Liver (tissue), 9 donors: ENCODE data around the gene GLB1L2. TPM values are rescaled to one million over a fixed set of nuclear protein-coding genes. Genes with fewer than 3 reads are reported as not detected.

Experiments used
- DNase-seq: peaks from one replicate; pipeline ENCODE4 v3.0.0-alpha.2; 2017; ENCODE audit warnings: low spot score
- H3K27ac ChIP-seq, 2 donors: one replicate each; pipeline ENCODE4 v1.7.0; 2013; ENCODE audit warnings: inconsistent platforms in 2 of 2, low read length in 2 of 2, control low read depth in 1 of 2, low read depth in 1 of 2, mild to moderate bottlenecking in 1 of 2
- H3K27me3 ChIP-seq, 4 donors: one replicate each; pipeline versions ENCODE4 v1.6.1 to v1.7.0; 2013; ENCODE audit warnings: low read length in 3 of 4, inconsistent platforms in 1 of 4, mild to moderate bottlenecking in 1 of 4, moderate library complexity in 1 of 4; ENCODE audit not compliant: control insufficient read depth in 4 of 4, insufficient read depth in 4 of 4
- H3K36me3 ChIP-seq, 4 donors: one replicate each; pipeline versions ENCODE4 v1.6.1 to v1.7.0; 2013; ENCODE audit warnings: low read length in 3 of 4, mild to moderate bottlenecking in 3 of 4, low read depth in 1 of 4, moderate library complexity in 1 of 4; ENCODE audit not compliant: control insufficient read depth in 4 of 4, insufficient read depth in 3 of 4
- H3K4me1 ChIP-seq, 4 donors: one replicate each; pipeline versions ENCODE4 v1.6.1 to v1.7.0; 2013; ENCODE audit warnings: low read length in 3 of 4, mild to moderate bottlenecking in 3 of 4, moderate library complexity in 1 of 4; ENCODE audit not compliant: control insufficient read depth in 4 of 4, insufficient read depth in 4 of 4
- H3K4me3 ChIP-seq, 3 donors: one replicate each; pipeline versions ENCODE4 v1.6.1 to v1.7.0; 2013; ENCODE audit warnings: low read length in 3 of 3, control low read depth in 1 of 3, low read depth in 1 of 3, mild to moderate bottlenecking in 1 of 3
- H3K9ac ChIP-seq, 2 donors: one replicate each; pipeline ENCODE4 v1.7.0; 2013; ENCODE audit warnings: low read length in 2 of 2, mild to moderate bottlenecking in 2 of 2, moderate library complexity in 2 of 2, control low read depth in 1 of 2, low read depth in 1 of 2
- H3K9me3 ChIP-seq, 4 donors: one replicate each; pipeline versions ENCODE4 v1.6.1 to v1.7.0; 2013; ENCODE audit warnings: low read length in 3 of 4; ENCODE audit not compliant: control insufficient read depth in 4 of 4
- FOXA1 ChIP-seq: IDR thresholded peaks from 2 replicates; pipeline ENCODE4 v1.6.1; 2016; ENCODE audit warnings: antibody characterized with exemption
- FOXA2 ChIP-seq: IDR thresholded peaks from 2 replicates; pipeline ENCODE4 v1.6.1; 2016; ENCODE audit warnings: antibody characterized with exemption
- GABPA ChIP-seq, 2 donors: IDR thresholded peaks in 1 of 2; conservative IDR thresholded peaks in 1 of 2; 2 replicates each; pipeline ENCODE4 v1.6.1; 2016; ENCODE audit warnings: antibody characterized with exemption in 2 of 2, mild to moderate bottlenecking in 1 of 2, moderate library complexity in 1 of 2
- HNF4A ChIP-seq, 2 donors: conservative IDR thresholded peaks; 2 replicates each; pipeline ENCODE4 v1.6.1; 2016; ENCODE audit warnings: antibody characterized with exemption in 2 of 2, mild to moderate bottlenecking in 2 of 2
- HNF4G ChIP-seq: IDR thresholded peaks from 2 replicates; pipeline ENCODE4 v1.6.1; 2016; ENCODE audit warnings: antibody characterized with exemption
- JUND ChIP-seq, 2 donors: IDR thresholded peaks; 2 replicates each; pipeline ENCODE4 v1.6.1; 2016; ENCODE audit warnings: antibody characterized with exemption in 2 of 2
- RAD21 ChIP-seq, 2 donors: IDR thresholded peaks; 2 replicates each; pipeline ENCODE4 v1.6.1; 2016; ENCODE audit warnings: antibody characterized with exemption in 2 of 2, mild to moderate bottlenecking in 2 of 2
- RXRA ChIP-seq, 2 donors: IDR thresholded peaks; 2 replicates each; pipeline ENCODE4 v1.6.1; 2017 to 2018; ENCODE audit warnings: antibody characterized with exemption in 2 of 2, mild to moderate bottlenecking in 1 of 2
- SP1 ChIP-seq: IDR thresholded peaks from 2 replicates; pipeline ENCODE4 v1.6.1; 2018; ENCODE audit warnings: antibody characterized with exemption, mild to moderate bottlenecking
- TAF1 ChIP-seq: conservative IDR thresholded peaks from 2 replicates; pipeline ENCODE4 v1.6.1; 2016; ENCODE audit warnings: antibody characterized with exemption, mild to moderate bottlenecking
- YY1 ChIP-seq: IDR thresholded peaks from 2 replicates; pipeline ENCODE4 v1.6.1; 2016; ENCODE audit warnings: antibody characterized with exemption, mild to moderate bottlenecking
- WGBS: extraction: QIAGEN DNeasy Blood & Tissue Kit; methylation state at CpG from one replicate; pipeline ENCODE4 v1.1.7; 2013; 5-methylcytosine and 5-hydroxymethylcytosine counted together
- polyA plus RNA-seq, 2 donors: library from polyadenylated mRNA; stranded (reverse) in 1 of 2; unstranded in 1 of 2; fragments of 200-250 nt in 1 of 2; fragments of >200 nt in 1 of 2; fragmentation: Nextera tagmentation in 1 of 2; extraction: Ambion mirVana in 1 of 2; gene quantifications; one replicate each; pipeline versions ENCODE4 v1.2.1 to v1.2.3, GENCODE V29; 2013 to 2015
- total RNA-seq, 2 donors: library from RNA; depleted of rRNA; stranded (reverse); fragments of >200 nt; gene quantifications; one replicate each; pipeline ENCODE4 v1.2.3, GENCODE V29; 2014
- TF ChIP-seq, protein P1 (sequence below): IDR thresholded peaks from 2 replicates; pipeline ENCODE4 v1.6.1; 2016; ENCODE audit warnings: antibody characterized with exemption
- TF ChIP-seq, protein P2 (sequence below): IDR thresholded peaks from 2 replicates; pipeline ENCODE4 v1.6.1; 2016; ENCODE audit warnings: antibody characterized with exemption, mild to moderate bottlenecking
- TF ChIP-seq, protein P3 (sequence below): IDR thresholded peaks from 2 replicates; pipeline ENCODE4 v1.6.1; 2016; ENCODE audit warnings: antibody characterized with exemption
- TF ChIP-seq, protein P4 (sequence below): fragments of 150-350 bp; IDR thresholded peaks from 2 replicates; pipeline ENCODE4 v1.5.1; 2017; ENCODE audit warnings: improper control_type of control experiment, low read depth, low read length; ENCODE audit not compliant: missing input control
- donor health status: healthy.
- donor health status: healthy.
- donor health status: healthy.
- donor health status: healthy.
- donor health status: healthy.

Gene GLB1L2
- total and polyA plus RNA-seq, 4 donors, result 0.23 to 0.50 (median 0.42) TPM

DNA sequence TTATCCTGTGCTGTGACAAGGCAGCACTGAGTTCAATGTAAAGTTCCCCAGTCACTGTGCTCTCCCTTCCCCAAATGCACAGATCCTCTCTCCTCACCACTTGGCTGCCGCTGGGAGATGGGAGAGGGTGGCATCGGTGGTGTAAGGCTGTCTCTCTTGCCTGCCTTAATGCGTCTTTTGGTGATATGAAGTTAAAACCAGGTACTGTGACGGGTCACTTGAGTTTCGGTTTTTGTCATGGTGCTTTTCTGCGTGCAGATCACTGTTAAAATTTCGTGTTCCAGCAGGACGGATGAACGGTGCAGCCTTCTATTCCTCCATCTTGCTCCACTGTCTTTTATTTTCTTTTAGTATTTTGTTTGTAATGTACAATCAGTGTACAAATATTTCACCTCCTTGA is 18.6 kb downstream of the GLB1L2 start:
- DNase-seq, result no peak
- no peak overlapping the region for H3K4me3 ChIP-seq
- TF ChIP-seq GABPA (IDR thresholded peaks at IDR 0.05 in 1 of 2, conservative IDR thresholded peaks at IDR 0.05 in 1 of 2) (no peak), TAF1 (no peak), SP1 (no peak), RXRA (IDR thresholded peaks at IDR 0.05) (no peak), RAD21 (IDR thresholded peaks at IDR 0.05) (no peak), HNF4A (conservative IDR thresholded peaks at IDR 0.05) (no peak), HNF4G (no peak)
- TF ChIP-seq, protein P1, sequence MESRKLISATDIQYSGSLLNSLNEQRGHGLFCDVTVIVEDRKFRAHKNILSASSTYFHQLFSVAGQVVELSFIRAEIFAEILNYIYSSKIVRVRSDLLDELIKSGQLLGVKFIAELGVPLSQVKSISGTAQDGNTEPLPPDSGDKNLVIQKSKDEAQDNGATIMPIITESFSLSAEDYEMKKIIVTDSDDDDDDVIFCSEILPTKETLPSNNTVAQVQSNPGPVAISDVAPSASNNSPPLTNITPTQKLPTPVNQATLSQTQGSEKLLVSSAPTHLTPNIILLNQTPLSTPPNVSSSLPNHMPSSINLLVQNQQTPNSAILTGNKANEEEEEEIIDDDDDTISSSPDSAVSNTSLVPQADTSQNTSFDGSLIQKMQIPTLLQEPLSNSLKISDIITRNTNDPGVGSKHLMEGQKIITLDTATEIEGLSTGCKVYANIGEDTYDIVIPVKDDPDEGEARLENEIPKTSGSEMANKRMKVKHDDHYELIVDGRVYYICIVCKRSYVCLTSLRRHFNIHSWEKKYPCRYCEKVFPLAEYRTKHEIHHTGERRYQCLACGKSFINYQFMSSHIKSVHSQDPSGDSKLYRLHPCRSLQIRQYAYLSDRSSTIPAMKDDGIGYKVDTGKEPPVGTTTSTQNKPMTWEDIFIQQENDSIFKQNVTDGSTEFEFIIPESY, result no peak
- TF ChIP-seq, protein P2, sequence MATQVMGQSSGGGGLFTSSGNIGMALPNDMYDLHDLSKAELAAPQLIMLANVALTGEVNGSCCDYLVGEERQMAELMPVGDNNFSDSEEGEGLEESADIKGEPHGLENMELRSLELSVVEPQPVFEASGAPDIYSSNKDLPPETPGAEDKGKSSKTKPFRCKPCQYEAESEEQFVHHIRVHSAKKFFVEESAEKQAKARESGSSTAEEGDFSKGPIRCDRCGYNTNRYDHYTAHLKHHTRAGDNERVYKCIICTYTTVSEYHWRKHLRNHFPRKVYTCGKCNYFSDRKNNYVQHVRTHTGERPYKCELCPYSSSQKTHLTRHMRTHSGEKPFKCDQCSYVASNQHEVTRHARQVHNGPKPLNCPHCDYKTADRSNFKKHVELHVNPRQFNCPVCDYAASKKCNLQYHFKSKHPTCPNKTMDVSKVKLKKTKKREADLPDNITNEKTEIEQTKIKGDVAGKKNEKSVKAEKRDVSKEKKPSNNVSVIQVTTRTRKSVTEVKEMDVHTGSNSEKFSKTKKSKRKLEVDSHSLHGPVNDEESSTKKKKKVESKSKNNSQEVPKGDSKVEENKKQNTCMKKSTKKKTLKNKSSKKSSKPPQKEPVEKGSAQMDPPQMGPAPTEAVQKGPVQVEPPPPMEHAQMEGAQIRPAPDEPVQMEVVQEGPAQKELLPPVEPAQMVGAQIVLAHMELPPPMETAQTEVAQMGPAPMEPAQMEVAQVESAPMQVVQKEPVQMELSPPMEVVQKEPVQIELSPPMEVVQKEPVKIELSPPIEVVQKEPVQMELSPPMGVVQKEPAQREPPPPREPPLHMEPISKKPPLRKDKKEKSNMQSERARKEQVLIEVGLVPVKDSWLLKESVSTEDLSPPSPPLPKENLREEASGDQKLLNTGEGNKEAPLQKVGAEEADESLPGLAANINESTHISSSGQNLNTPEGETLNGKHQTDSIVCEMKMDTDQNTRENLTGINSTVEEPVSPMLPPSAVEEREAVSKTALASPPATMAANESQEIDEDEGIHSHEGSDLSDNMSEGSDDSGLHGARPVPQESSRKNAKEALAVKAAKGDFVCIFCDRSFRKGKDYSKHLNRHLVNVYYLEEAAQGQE, result no peak
- TF ChIP-seq, protein P3, sequence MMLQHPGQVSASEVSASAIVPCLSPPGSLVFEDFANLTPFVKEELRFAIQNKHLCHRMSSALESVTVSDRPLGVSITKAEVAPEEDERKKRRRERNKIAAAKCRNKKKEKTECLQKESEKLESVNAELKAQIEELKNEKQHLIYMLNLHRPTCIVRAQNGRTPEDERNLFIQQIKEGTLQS, result no peak
- TF ChIP-seq, protein P4, sequence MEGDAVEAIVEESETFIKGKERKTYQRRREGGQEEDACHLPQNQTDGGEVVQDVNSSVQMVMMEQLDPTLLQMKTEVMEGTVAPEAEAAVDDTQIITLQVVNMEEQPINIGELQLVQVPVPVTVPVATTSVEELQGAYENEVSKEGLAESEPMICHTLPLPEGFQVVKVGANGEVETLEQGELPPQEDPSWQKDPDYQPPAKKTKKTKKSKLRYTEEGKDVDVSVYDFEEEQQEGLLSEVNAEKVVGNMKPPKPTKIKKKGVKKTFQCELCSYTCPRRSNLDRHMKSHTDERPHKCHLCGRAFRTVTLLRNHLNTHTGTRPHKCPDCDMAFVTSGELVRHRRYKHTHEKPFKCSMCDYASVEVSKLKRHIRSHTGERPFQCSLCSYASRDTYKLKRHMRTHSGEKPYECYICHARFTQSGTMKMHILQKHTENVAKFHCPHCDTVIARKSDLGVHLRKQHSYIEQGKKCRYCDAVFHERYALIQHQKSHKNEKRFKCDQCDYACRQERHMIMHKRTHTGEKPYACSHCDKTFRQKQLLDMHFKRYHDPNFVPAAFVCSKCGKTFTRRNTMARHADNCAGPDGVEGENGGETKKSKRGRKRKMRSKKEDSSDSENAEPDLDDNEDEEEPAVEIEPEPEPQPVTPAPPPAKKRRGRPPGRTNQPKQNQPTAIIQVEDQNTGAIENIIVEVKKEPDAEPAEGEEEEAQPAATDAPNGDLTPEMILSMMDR, result no peak
- 92% methylated on average over 9 of the region's 9 CpGs for WGBS
- no peak overlapping the region for H3K9ac ChIP-seq
- no peaks in the 10 kb centered on the region for H3K9me3 ChIP-seq
- no peak overlapping the region for H3K27ac ChIP-seq
- no peaks in the 10 kb centered on the region for H3K4me1 ChIP-seq
- no peaks in the 10 kb centered on the region for H3K36me3 ChIP-seq
- no peaks in the 10 kb centered on the region for H3K27me3 ChIP-seq

DNA sequence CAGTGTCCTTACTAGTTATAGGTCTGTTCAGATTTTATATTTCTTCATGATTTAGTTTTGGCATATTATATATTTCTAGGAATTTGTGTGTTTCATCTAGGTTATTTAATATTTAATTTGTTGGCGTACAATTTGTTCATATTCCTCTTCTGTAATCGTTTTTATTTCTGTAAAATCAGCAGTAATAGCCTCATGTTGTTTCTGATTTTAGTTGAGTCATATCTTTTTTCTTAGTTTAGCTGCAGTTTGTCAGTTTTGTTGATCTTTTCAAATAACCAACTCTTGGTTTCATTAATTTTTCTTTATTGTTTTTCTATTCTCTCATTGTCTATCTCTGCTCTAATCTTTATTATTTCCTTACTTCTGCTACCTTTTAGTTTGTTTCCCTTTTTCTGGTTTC is 20.3 kb downstream of the GLB1L2 start:
- Histone ChIP-seq H3K9ac (no peak overlapping the region), H3K27ac (no peak overlapping the region), H3K27me3 (no peaks in the 10 kb centered on the region), H3K36me3 (no peaks in the 10 kb centered on the region), H3K4me1 (no peaks in the 10 kb centered on the region), H3K4me3 (no peak overlapping the region), H3K9me3 (no peaks in the 10 kb centered on the region)
- TF ChIP-seq YY1, result no peak
- TF ChIP-seq, protein P4, result no peak
- no peak for TF ChIP-seq HNF4G
- no peak for TF ChIP-seq SP1
- TF ChIP-seq, protein P3, result no peak
- TF ChIP-seq, protein P2, result no peak
- no peak for TF ChIP-seq JUND (IDR thresholded peaks at IDR 0.05)
- TF ChIP-seq FOXA1, result no peak
- no peak for TF ChIP-seq TAF1
- TF ChIP-seq FOXA2, result no peak
- no peak for DNase-seq
- WGBS, result 85% methylated on average over 2 of the region's 2 CpGs
